Loucy (cell line): ENCODE data around the gene NRXN3.

Experiments used
- H2AFZ ChIP-seq: fragments of 200-600 bp; sonication (generic); 2 replicates; pipeline ENCODE4 v1.6.0; 2016; ENCODE audit warnings: antibody characterized with exemption, mild to moderate bottlenecking, low read length, moderate library complexity
- H3F3A ChIP-seq: fragments of 200-600 bp; 2 replicates; pipeline ENCODE4 v1.6.0; 2016; ENCODE audit warnings: antibody characterized with exemption, low read depth, mild to moderate bottlenecking
- H3K27me3 ChIP-seq: fragments of 200-600 bp; sonication (generic); 2 replicates; pipeline ENCODE4 v1.6.1; 2014; ENCODE audit warnings: low read length, mild to moderate bottlenecking; ENCODE audit not compliant: insufficient read depth, poor library complexity, severe bottlenecking
- H3K36me3 ChIP-seq: fragments of 200-600 bp; sonication (generic); 2 replicates; pipeline ENCODE4 v1.6.1; 2016; ENCODE audit warnings: low read length; ENCODE audit not compliant: insufficient read depth
- H3K4me1 ChIP-seq: fragments of 200-600 bp; sonication (generic); 2 replicates; pipeline ENCODE4 v1.5.1; 2014; ENCODE audit warnings: low read length, mild to moderate bottlenecking; ENCODE audit not compliant: insufficient read depth, poor library complexity, severe bottlenecking
- H3K4me2 ChIP-seq: fragments of 200-600 bp; sonication (generic); 2 replicates; pipeline ENCODE4 v1.6.0; 2014; ENCODE audit warnings: antibody characterized with exemption, low read length, low read depth, mild to moderate bottlenecking; ENCODE audit not compliant: poor library complexity, severe bottlenecking
- H3K4me3 ChIP-seq: fragments of 200-600 bp; sonication (generic); 2 replicates; pipeline ENCODE4 v1.5.1; 2014; ENCODE audit warnings: low read length, mild to moderate bottlenecking, mixed read lengths; ENCODE audit not compliant: poor library complexity, severe bottlenecking
- H3K79me2 ChIP-seq: fragments of 200-600 bp; sonication (generic); 2 replicates; pipeline ENCODE4 v1.6.1; 2014; ENCODE audit warnings: low read length; ENCODE audit not compliant: insufficient read depth
- H3K9ac ChIP-seq: fragments of 200-600 bp; sonication (generic); 2 replicates; pipeline ENCODE4 v1.6.0; 2014; ENCODE audit warnings: mild to moderate bottlenecking, low read depth, low read length, moderate library complexity; ENCODE audit not compliant: poor library complexity, severe bottlenecking
- H3K9me2 ChIP-seq: fragments of 200-600 bp; sonication (generic); replicated peaks from 2 replicates; pipeline ENCODE4 v1.6.1; 2016; ENCODE audit warnings: low read depth, low read length, mixed read lengths
- H3K9me3 ChIP-seq: fragments of 200-600 bp; sonication (generic); 2 replicates; pipeline ENCODE4 v1.6.1; 2014; ENCODE audit warnings: mild to moderate bottlenecking, antibody characterized with exemption, low read length, low read depth; ENCODE audit not compliant: insufficient read depth
- H4K20me1 ChIP-seq: fragments of 200-600 bp; sonication (generic); 2 replicates; pipeline ENCODE4 v1.6.0; 2014; ENCODE audit warnings: antibody characterized with exemption, low read length, mild to moderate bottlenecking; ENCODE audit not compliant: insufficient read depth, poor library complexity, severe bottlenecking
- CTCF ChIP-seq: fragments of 200-600 bp; sonication (generic); conservative IDR thresholded peaks from 2 replicates; pipeline ENCODE4 v1.5.1; 2014; ENCODE audit warnings: mild to moderate bottlenecking, antibody characterized with exemption, low read length
- EZH2phosphoT487 ChIP-seq: fragments of 200-600 bp; IDR thresholded peaks from 2 replicates; pipeline ENCODE4 v1.6.1; 2018; ENCODE audit warnings: antibody characterized with exemption, mild to moderate bottlenecking, moderate library complexity, borderline replicate concordance

The NRXN3 gene

GRCh38 chr14:79586416-79586815, 1416.2 kb downstream of the NRXN3 start:
- no peaks in the 10 kb centered on the region for H3K9me2 ChIP-seq
- H3K36me3 ChIP-seq = no peaks in the 10 kb centered on the region
- H3K9ac ChIP-seq = no peak overlapping the region
- H4K20me1 ChIP-seq = no peaks in the 10 kb centered on the region
- H3K27me3 ChIP-seq = no peaks in the 10 kb centered on the region
- H3K9me3 ChIP-seq = peaks cover 3% of the 10 kb centered on the region; the same call in 1 of the 2 replicates
- H3K4me2 ChIP-seq = peak overlapping the region; percentile 55
- peaks cover 23% of the 10 kb centered on the region for H3K4me1 ChIP-seq
- no peaks in the 10 kb centered on the region for H3K79me2 ChIP-seq
- no peak overlapping the region for H2AFZ ChIP-seq
- peak overlapping the region; percentile 46 for H3K4me3 ChIP-seq
- H3F3A ChIP-seq = no peaks in the 10 kb centered on the region; the same call in 1 of the 2 replicates
- TF ChIP-seq CTCF (no peak), EZH2phosphoT487 (no peak)

DNA sequence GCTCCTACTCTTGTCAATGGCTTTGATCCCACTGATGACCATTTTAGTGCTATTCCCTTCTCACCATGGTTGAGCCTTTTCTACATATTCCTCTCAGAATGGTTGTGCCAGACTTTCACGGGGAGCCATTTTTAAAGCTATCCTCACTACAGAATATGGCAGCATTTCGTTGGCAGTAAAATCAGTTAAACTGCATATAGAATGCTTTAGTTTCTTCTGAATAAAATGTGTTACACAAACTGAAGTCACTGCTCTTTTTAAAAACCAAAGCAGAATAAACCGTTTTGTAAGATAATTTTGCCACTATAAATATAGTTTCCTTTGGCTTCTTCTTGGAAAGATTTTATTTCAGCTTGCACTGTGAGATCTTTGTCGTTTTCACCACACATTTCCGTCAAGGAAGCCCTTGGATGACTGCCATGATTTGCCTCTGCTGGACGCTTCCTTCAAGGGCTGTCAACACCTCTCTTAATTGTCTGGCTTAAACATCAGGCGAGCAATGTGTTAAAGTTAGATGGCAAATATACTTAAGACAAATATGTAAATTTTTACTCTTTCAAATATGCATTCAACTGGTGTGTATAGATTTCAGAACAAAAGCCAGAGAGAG, 1416.9 kb downstream of the NRXN3 start:
- H3K9me3 ChIP-seq = peaks cover 3% of the 10 kb centered on the region; the same call in 1 of the 2 replicates
- no peak for TF ChIP-seq EZH2phosphoT487
- no peak for TF ChIP-seq CTCF
- H3K9ac ChIP-seq = no peak overlapping the region
- H3K4me2 ChIP-seq = peak overlapping the region; percentile 55
- H3F3A ChIP-seq = no peaks in the 10 kb centered on the region; the same call in 1 of the 2 replicates
- peak overlapping the region; percentile 46 for H3K4me3 ChIP-seq
- H2AFZ ChIP-seq = no peak overlapping the region
- no peaks in the 10 kb centered on the region for H4K20me1 ChIP-seq
- H3K27me3 ChIP-seq = no peaks in the 10 kb centered on the region
- H3K36me3 ChIP-seq = no peaks in the 10 kb centered on the region
- no peaks in the 10 kb centered on the region for H3K79me2 ChIP-seq
- peaks cover 23% of the 10 kb centered on the region for H3K4me1 ChIP-seq
- no peaks in the 10 kb centered on the region for H3K9me2 ChIP-seq

- Histone ChIP-seq H3K9me2 (no peaks in the 10 kb centered on the region), H3K4me2 (peak overlapping the region; percentile 55), H3K27me3 (no peaks in the 10 kb centered on the region), H3K36me3 (no peaks in the 10 kb centered on the region), H3K79me2 (no peaks in the 10 kb centered on the region), H3K9me3 (peaks cover 3% of the 10 kb centered on the region; the same call in 1 of the 2 replicates), H4K20me1 (no peaks in the 10 kb centered on the region), H3F3A (no peaks in the 10 kb centered on the region; the same call in 1 of the 2 replicates), H3K4me1 (peaks cover 23% of the 10 kb centered on the region), H3K4me3 (no peak overlapping the region), H3K9ac (no peak overlapping the region), H2AFZ (no peak overlapping the region)
- TF ChIP-seq CTCF (no peak), EZH2phosphoT487 (no peak)
Measured at GRCh38 chr14:79587875-79588274, 1417.7 kb downstream of the NRXN3 start.
